Effector memory CD4-positive, alpha-beta T cell (primary cell): ENCODE data around the gene CSNK2A1.
"Not testable (repeated sequence)": the region's sequence is repeated elsewhere in the genome, so short reads cannot be mapped to it uniquely, and the experiment has no call there.

Source experiments
- DNase-seq, 3 donors: peaks; one replicate each; pipeline ENCODE4 v3.0.0-alpha.2; 2020
- H3K27ac ChIP-seq: 2 replicates; pipeline ENCODE4 v1.7.0; 2013; ENCODE audit warnings: mild to moderate bottlenecking, low read length, moderate library complexity; ENCODE audit not compliant: insufficient read depth, poor library complexity, severe bottlenecking
- H3K27me3 ChIP-seq: replicated peaks from 2 replicates; pipeline ENCODE4 v1.7.0; 2013; ENCODE audit warnings: mild to moderate bottlenecking, low read length; ENCODE audit not compliant: insufficient read depth, control insufficient read depth, poor library complexity, severe bottlenecking
- H3K36me3 ChIP-seq: 2 replicates; pipeline ENCODE4 v1.7.0; 2013; ENCODE audit warnings: mild to moderate bottlenecking, low read length, moderate library complexity; ENCODE audit not compliant: control insufficient read depth, insufficient read depth
- H3K4me1 ChIP-seq: 2 replicates; pipeline ENCODE4 v1.7.0; 2013; ENCODE audit warnings: low read length, mild to moderate bottlenecking; ENCODE audit not compliant: control insufficient read depth, insufficient read depth, poor library complexity, severe bottlenecking
- H3K4me3 ChIP-seq: 2 replicates; pipeline ENCODE4 v1.7.0; 2013; ENCODE audit warnings: low read length, low read depth, mild to moderate bottlenecking; ENCODE audit not compliant: insufficient read depth, poor library complexity, severe bottlenecking
- H3K9me3 ChIP-seq: 2 replicates; pipeline ENCODE4 v1.7.0; 2013; ENCODE audit warnings: mild to moderate bottlenecking, low read length, moderate library complexity; ENCODE audit not compliant: control insufficient read depth

The CSNK2A1 gene

DNA sequence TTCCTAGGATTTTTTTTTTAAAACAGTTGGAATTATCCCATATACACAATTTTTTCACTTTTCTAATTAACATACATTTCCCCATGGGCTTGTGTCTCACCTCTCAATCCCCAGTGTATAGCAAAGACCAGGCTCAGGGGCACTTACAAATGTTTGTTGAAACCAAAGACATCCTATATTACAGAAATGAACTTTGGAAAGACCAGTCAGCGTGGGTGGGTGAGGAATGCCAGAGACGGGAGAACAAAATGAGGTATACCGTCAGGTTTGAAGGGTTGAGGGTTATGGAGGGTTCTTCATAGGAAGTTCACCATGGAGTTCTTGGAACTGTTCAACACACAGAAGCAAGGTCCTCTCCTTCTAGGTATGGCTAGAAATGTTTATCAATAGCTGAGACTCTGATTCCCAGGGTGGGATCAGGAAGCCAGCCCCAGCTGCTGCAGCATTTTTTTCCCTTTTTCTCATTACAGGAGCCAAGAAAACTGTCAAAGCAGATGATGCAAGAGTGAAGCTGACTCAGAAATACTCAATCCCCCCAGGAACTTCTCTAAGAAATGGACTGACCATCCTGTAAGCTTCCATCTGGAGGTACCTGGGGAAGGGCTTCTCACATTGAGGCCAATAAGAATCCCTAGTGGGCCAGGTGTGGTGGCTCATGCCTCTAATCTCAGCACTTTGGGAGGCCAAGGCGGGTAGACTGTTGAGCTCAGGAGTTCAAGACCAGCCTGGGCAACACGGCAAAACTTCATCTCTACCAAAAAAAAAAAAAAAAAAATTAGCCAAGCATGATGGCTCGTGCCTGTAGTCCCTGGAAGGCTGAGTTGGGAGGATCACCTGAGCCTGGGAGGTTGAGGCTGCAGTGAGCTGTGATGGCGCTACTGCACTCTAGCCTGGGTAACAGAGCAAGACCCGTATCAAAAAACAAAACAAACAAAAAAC is 65.3 kb downstream of the CSNK2A1 start:
- no peak overlapping the region for H3K4me3 ChIP-seq
- DNase-seq: no peak
- H3K4me1 ChIP-seq: peaks cover 4% of the 10 kb centered on the region

DNA sequence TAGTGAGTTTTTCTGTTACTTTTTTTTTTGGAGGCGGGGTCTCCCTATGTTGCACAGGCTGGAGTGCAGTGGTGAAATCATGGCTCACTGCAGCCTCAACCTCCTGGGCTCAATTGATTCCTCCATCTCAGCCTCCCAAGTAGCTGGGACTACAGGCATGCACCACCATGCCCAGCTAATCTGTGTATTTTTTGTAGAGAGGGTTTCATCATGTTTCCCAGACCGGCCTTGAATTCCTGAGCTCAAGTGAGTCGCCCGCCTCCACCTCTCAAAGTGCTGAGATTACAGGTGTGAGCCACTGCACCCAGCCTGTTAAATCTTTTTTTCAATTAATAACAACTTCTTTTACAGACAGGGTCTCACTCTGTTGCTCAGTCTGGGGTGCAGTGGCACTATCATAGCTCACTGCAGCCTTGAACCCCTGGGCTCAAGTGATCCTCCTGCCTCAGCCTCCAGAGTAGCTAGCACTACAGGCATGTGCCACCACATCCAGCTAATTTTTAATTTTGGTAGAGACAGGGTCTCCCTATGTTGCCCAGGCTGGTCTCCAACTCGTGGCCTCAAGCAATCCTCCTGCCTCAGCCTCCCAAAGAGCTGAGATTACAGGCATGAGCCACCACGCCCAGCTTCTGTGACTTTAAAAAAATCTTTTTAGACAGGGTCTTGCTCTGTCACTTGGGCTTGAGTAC is 66.9 kb downstream of the CSNK2A1 start:
- not testable (repeated sequence) for H3K4me1 ChIP-seq, DNase-seq, H3K9me3 ChIP-seq, H3K27ac ChIP-seq, H3K36me3 ChIP-seq, H3K27me3 ChIP-seq, H3K4me3 ChIP-seq

More for the DNA sequence above, 65.3 kb downstream of the CSNK2A1 start:
- H3K36me3 ChIP-seq: peaks cover 11% of the 10 kb centered on the region
- no peak overlapping the region for H3K27ac ChIP-seq
- H3K27me3 ChIP-seq: no peaks in the 10 kb centered on the region
- H3K9me3 ChIP-seq: no peaks in the 10 kb centered on the region

DNA sequence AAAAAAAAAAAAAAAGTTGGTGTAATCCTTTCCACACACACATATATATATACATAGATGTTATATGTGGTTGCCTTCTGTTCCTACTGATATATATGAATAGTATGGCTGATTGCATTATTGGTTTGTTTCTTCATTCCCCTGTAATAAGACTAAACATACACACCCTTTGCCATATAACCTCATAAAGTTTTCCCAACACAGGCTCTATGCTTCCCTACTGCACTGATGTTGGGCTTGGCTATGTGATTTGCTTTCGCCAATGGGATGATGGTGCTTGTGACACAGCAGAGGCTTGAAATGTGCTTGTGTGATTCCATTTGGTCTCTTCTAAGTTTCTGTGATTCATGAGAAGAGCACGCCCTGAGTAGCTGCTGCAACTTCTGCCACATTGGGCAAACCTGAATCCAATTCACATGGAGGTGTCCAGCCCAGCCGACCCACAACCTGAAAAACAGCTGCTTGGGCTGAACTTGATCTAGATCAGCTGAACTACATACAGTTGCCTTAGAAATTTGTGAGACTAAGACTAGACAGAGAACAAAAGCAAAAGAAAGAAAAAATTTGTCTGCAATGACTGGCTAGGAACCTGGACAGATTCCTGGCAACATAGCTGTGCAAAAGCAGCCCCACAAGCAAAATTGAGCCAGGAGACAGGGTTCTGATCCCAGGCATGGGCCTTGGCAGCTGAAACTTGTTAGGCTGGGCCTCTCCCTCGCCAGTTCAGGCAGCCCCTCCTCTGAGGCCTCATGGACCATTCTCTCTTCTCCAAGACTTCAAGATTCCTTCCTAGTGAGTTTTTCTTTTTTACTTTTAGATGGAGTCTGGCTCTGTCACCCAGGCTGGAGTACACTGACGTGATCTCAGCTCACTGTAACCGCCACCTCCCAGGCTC is 67.9 kb downstream of the CSNK2A1 start:
- Histone ChIP-seq H3K36me3 (no peaks in the 10 kb centered on the region), H3K4me3 (no peak overlapping the region), H3K4me1 (no peaks in the 10 kb centered on the region), H3K9me3 (no peaks in the 10 kb centered on the region), H3K27ac (no peak overlapping the region), H3K27me3 (no peaks in the 10 kb centered on the region)
- DNase-seq: no peak

DNA sequence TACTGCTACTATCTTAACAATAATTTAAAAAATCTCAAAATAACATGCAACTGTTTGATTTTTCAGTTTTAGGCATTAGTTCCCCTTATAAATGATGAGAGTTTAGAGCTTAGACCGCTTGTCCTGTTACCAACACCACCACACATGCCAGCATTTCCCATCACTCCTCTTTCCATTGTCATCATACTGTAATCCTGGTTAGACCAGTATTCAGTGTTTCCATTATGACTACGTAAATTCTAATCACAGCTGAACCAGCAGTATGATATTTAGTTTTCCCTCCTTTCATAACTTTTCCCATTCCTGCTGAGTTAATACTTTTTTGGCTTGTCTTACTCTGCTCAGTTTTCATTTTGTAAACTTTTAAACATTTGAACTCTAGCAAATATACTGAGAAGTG is 69.0 kb downstream of the CSNK2A1 start:
- Histone ChIP-seq H3K36me3 (no peaks in the 10 kb centered on the region), H3K27ac (no peak overlapping the region)

DNA sequence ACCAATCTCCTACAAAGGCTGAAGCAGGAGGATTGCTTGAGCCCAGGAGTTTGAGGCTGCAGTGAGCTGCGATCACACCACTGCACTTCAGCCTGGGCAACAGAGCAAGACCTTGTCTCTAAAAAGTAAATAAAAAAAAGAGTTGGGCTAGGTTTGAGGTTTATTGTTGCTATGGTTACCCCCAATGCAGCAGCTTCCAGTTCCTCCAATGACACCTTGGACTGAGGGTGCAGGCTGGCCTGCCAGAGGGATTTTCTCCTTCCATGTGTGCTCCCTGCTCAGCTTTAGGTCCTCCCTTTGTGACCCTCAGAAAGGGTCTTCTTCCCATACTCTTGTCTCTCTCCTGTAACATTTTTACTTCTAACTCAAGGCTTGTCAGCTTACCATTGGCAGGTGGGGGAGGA is 70.7 kb downstream of the CSNK2A1 start:
- no peaks in the 10 kb centered on the region for H3K9me3 ChIP-seq
- no peaks in the 10 kb centered on the region for H3K4me1 ChIP-seq
- H3K36me3 ChIP-seq: no peaks in the 10 kb centered on the region
- no peaks in the 10 kb centered on the region for H3K27me3 ChIP-seq
- no peak for DNase-seq
- H3K27ac ChIP-seq: no peak overlapping the region
- no peak overlapping the region for H3K4me3 ChIP-seq

More for the DNA sequence above, 69.0 kb downstream of the CSNK2A1 start:
- H3K4me1 ChIP-seq: no peaks in the 10 kb centered on the region
- no peak overlapping the region for H3K4me3 ChIP-seq
- no peaks in the 10 kb centered on the region for H3K9me3 ChIP-seq
- DNase-seq: no peak
- no peaks in the 10 kb centered on the region for H3K27me3 ChIP-seq

DNA sequence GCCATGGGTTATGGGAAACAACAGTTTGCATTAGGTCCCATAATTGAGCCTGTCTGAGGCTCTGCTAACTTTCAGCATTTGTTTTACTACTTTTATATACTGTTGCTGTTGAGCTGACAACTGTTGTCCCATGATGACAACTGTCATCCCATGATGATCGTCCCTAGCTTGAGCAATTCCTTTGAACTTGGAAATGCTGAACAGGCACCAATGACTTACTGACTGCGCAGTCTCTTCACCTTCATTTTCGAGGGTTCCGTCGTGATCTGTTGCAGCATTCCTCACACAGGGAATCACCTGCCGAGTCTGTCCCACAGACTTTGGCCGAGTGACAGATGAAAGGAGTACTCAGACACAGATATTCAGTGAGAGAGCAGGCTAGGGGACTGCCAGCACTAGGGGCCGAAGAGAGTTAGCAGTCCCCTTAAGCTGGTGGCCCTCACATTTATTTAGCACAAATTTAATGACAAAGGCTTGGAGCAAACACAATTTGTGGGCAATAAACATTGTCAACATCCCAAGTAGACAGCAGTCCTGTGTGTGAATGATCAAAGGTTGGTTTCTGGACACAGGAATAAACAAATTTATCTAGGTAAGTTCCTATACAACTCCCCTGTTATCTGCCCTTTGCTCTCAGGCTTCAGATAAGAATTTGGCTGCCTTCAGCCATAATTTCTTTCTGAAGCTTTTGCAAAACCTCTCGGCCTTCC is 71.3 kb downstream of the CSNK2A1 start:
- Histone ChIP-seq H3K4me3 (no peak overlapping the region), H3K27ac (no peak overlapping the region), H3K4me1 (no peaks in the 10 kb centered on the region), H3K36me3 (no peaks in the 10 kb centered on the region), H3K27me3 (no peaks in the 10 kb centered on the region), H3K9me3 (no peaks in the 10 kb centered on the region)
- DNase-seq: no peak

DNA sequence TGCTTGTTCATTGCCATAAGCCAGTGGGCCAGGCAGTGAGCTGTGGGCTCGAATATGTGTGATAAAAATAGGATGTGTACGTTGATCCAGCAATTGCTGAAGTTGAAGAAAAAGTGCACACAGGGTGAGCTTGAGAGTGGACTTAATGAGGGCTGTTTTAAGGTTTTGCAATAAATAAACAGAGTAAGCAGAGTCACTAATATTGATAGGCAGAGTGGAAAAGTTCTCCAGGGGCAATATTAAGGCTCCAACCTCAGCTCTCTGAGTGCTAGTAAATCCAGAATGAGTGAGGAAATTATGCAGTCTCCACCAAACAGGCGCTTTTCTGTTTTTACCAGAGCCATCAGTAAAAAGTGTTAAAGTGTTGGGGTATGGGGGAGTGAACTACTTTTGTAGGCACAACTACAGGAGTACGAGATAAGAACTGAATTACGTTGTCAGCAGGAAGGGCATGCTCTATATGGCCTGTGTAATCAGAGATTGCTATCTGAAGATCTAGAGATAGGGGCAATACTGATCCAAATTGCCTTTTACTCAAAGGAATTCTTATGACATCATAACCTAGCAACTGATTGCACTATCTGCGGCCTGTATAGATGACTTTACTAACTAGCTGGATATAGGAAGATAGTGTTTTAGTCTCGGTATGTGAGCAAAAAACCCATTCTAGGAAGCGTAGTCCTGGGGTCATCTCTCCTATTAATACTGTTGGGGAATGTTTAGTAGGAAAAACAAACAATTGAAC is 73.7 kb downstream of the CSNK2A1 start:
- no peak overlapping the region for H3K4me3 ChIP-seq
- no peak overlapping the region for H3K27ac ChIP-seq
- H3K9me3 ChIP-seq: no peaks in the 10 kb centered on the region
- H3K36me3 ChIP-seq: no peaks in the 10 kb centered on the region
- H3K4me1 ChIP-seq: no peaks in the 10 kb centered on the region
- DNase-seq: no peak
- H3K27me3 ChIP-seq: no peaks in the 10 kb centered on the region

DNA sequence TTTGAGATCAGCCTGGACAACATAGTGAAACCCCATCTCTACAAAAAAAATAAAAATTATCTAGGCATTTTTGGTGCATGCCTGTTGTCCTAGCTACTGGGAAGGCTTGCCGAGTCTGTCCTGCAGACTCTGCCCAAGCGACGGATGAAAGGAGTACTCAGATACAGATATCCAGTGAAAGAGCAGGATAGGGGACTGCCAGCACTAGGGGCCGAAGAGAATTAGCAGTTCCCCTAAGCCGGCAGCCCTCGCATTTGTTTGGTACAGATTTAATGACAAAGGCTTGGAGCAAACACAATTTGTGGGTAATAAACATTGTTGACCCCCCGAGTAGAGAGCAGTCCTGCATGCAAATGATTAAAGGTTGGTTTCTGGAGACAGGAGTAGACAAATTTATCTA is 75.8 kb downstream of the CSNK2A1 start:
- Histone ChIP-seq H3K36me3 (no peaks in the 10 kb centered on the region), H3K4me3 (no peak overlapping the region), H3K4me1 (no peaks in the 10 kb centered on the region), H3K27me3 (no peaks in the 10 kb centered on the region), H3K9me3 (no peaks in the 10 kb centered on the region), H3K27ac (no peak overlapping the region)
- DNase-seq: no peak
